ENCODE data around the gene PAQR5. TPM values are rescaled to one million over a fixed set of nuclear protein-coding genes. Genes with fewer than 3 reads are reported as not detected.

The PAQR5 gene
- total RNA-seq, 4 donors from 2014 or later: 19.4 to 30.5 (median 24.5) TPM

- Histone ChIP-seq H3K27ac (no peak overlapping the region), H3K4me1 (no peaks in the 10 kb centered on the region), H3K27me3 (no peaks in the 10 kb centered on the region), H3K36me3 (no peaks in the 10 kb centered on the region), H3K9me3 (no peaks in the 10 kb centered on the region), H3K4me3 (no peak overlapping the region)
- no peak for DNase-seq
- TF ChIP-seq CTCF (IDR thresholded peaks at IDR 0.05) (no peak), POLR2A (IDR thresholded peaks at IDR 0.05) (no peak)
These were observed 42.6 kb downstream of the PAQR5 start for GRCh38 chr15:69341356-69341755.

- Histone ChIP-seq H3K27ac (no peak overlapping the region), H3K4me3 (no peak overlapping the region), H3K9me3 (no peaks in the 10 kb centered on the region), H3K36me3 (no peaks in the 10 kb centered on the region), H3K27me3 (no peaks in the 10 kb centered on the region), H3K4me1 (no peaks in the 10 kb centered on the region)
- DNase-seq: no peak
- TF ChIP-seq CTCF (IDR thresholded peaks at IDR 0.05): no peak
- TF ChIP-seq POLR2A (IDR thresholded peaks at IDR 0.05): no peak
These were observed 43.9 kb downstream of the PAQR5 start for GRCh38 chr15:69342460-69343076.

- no peaks in the 10 kb centered on the region for H3K9me3 ChIP-seq
- H3K27ac ChIP-seq: no peak overlapping the region
- no peaks in the 10 kb centered on the region for H3K27me3 ChIP-seq
- H3K4me1 ChIP-seq: no peaks in the 10 kb centered on the region
- no peaks in the 10 kb centered on the region for H3K36me3 ChIP-seq
- H3K4me3 ChIP-seq: no peak overlapping the region
- no peak for DNase-seq
- TF ChIP-seq CTCF (IDR thresholded peaks at IDR 0.05) (no peak), POLR2A (IDR thresholded peaks at IDR 0.05) (no peak)
These were observed 44.4 kb downstream of the PAQR5 start for GRCh38 chr15:69343133-69343532.

- Histone ChIP-seq H3K36me3 (no peaks in the 10 kb centered on the region), H3K4me3 (no peak overlapping the region), H3K9me3 (no peaks in the 10 kb centered on the region), H3K4me1 (no peaks in the 10 kb centered on the region), H3K27me3 (no peaks in the 10 kb centered on the region), H3K27ac (no peak overlapping the region)
- DNase-seq: no peak
- TF ChIP-seq CTCF (IDR thresholded peaks at IDR 0.05): no peak
- no peak for TF ChIP-seq POLR2A (IDR thresholded peaks at IDR 0.05)
These were observed 45.5 kb downstream of the PAQR5 start for GRCh38 chr15:69344238-69344637.

- H3K36me3 ChIP-seq: no peaks in the 10 kb centered on the region
- H3K27me3 ChIP-seq: no peaks in the 10 kb centered on the region
- H3K4me1 ChIP-seq: no peaks in the 10 kb centered on the region
- DNase-seq: no peak
- H3K9me3 ChIP-seq: no peaks in the 10 kb centered on the region
- TF ChIP-seq POLR2A (IDR thresholded peaks at IDR 0.05) (no peak), CTCF (IDR thresholded peaks at IDR 0.05) (no peak)
- H3K27ac ChIP-seq: no peak overlapping the region
- no peak overlapping the region for H3K4me3 ChIP-seq
These were observed 47.4 kb downstream of the PAQR5 start for GRCh38 chr15:69346112-69346511.

GRCh38 chr15:69351333-69351732, 52.6 kb downstream of the PAQR5 start:
- Histone ChIP-seq H3K4me1 (no peaks in the 10 kb centered on the region), H3K27me3 (no peaks in the 10 kb centered on the region), H3K4me3 (no peak overlapping the region), H3K27ac (no peak overlapping the region), H3K9me3 (no peaks in the 10 kb centered on the region), H3K36me3 (no peaks in the 10 kb centered on the region)
- DNase-seq: no peak
- TF ChIP-seq POLR2A (IDR thresholded peaks at IDR 0.05) (no peak), CTCF (IDR thresholded peaks at IDR 0.05) (no peak)
